Hepatocyte (in vitro differentiated cells): ENCODE results near the gene TBC1D24. TPM values are rescaled to one million over a fixed set of nuclear protein-coding genes. Genes with fewer than 3 reads are reported as not detected.
"Not testable (repeated sequence)": the region's sequence is repeated elsewhere in the genome, so short reads cannot be mapped to it uniquely, and the experiment has no call there.

Source experiments
- DNase-seq: peaks from one replicate; pipeline ENCODE4 v3.0.0-alpha.2; 2016; ENCODE audit warnings: low spot score
- H2AFZ ChIP-seq: fragments of 200-600 bp; sonication (generic); 2 replicates; pipeline ENCODE4 v1.6.0; 2016; ENCODE audit warnings: antibody characterized with exemption, mild to moderate bottlenecking
- H3K27ac ChIP-seq: fragments of 200-600 bp; sonication (generic); 2 replicates; pipeline ENCODE4 v1.5.1; 2016; ENCODE audit warnings: mild to moderate bottlenecking
- H3K27me3 ChIP-seq: fragments of 200-600 bp; sonication (generic); 2 replicates; pipeline ENCODE4 v1.6.1; 2016
- H3K36me3 ChIP-seq: fragments of 200-600 bp; sonication (generic); replicated peaks from 2 replicates; pipeline ENCODE4 v1.5.1; 2016; ENCODE audit warnings: low read depth; ENCODE audit not compliant: insufficient read depth
- H3K4me1 ChIP-seq: fragments of 200-600 bp; sonication (generic); 2 replicates; pipeline ENCODE4 v1.5.1; 2016; ENCODE audit warnings: mild to moderate bottlenecking, moderate library complexity; ENCODE audit not compliant: insufficient read depth
- H3K4me2 ChIP-seq: fragments of 200-600 bp; sonication (generic); 2 replicates; pipeline ENCODE4 v1.6.0; 2016
- H3K4me3 ChIP-seq: fragments of 200-600 bp; sonication (generic); 2 replicates; pipeline ENCODE4 v1.5.1; 2016; ENCODE audit warnings: mild to moderate bottlenecking
- H3K79me2 ChIP-seq: fragments of 200-600 bp; sonication (generic); 2 replicates; pipeline ENCODE4 v1.6.0; 2017; ENCODE audit warnings: mild to moderate bottlenecking
- H3K9me2 ChIP-seq: fragments of 200-600 bp; sonication (generic); replicated peaks from 2 replicates; pipeline ENCODE4 v1.6.0; 2017; ENCODE audit warnings: mild to moderate bottlenecking; ENCODE audit not compliant: insufficient read depth
- H3K9me3 ChIP-seq: fragments of 200-600 bp; sonication (generic); 2 replicates; pipeline ENCODE4 v1.5.1; 2016; ENCODE audit warnings: low read depth, mild to moderate bottlenecking
- H4K20me1 ChIP-seq: fragments of 200-600 bp; sonication (generic); 2 replicates; pipeline ENCODE4 v1.6.0; 2016; ENCODE audit warnings: mild to moderate bottlenecking; ENCODE audit not compliant: insufficient read depth, poor library complexity, severe bottlenecking
- EZH2 ChIP-seq: fragments of 200-600 bp; sonication (generic); IDR thresholded peaks from 2 replicates; pipeline ENCODE4 v1.6.1; 2016; ENCODE audit warnings: antibody characterized with exemption, mild to moderate bottlenecking, borderline replicate concordance
- EZH2phosphoT487 ChIP-seq: fragments of 200-600 bp; sonication (generic); IDR thresholded peaks from one replicate; pipeline ENCODE4 v1.6.1; 2018; ENCODE audit warnings: antibody characterized with exemption, mild to moderate bottlenecking, low read depth, moderate library complexity; ENCODE audit not compliant: unreplicated experiment, severe bottlenecking
- WGBS: methylation state at CpG from one replicate; pipeline ENCODE4 v1.1.6; 2016; ENCODE audit warnings: low lambda C conversion rate; ENCODE audit errors: missing lambda C conversion rate; 5-methylcytosine and 5-hydroxymethylcytosine counted together
- polyA plus RNA-seq: library from polyadenylated mRNA; unstranded; fragments of >200 nt; fragmentation: Nextera tagmentation; extraction: Ambion mirVana; gene quantifications from 2 replicates; pipeline ENCODE4 v1.2.1, GENCODE V29; 2016
- total RNA-seq: library from RNA; depleted of rRNA; stranded (reverse); fragments of >200 nt; gene quantifications from 2 replicates; pipeline ENCODE4 v1.2.3, GENCODE V29; 2014
- TF ChIP-seq, protein P1 (sequence below): fragments of 200-600 bp; sonication (generic); IDR thresholded peaks from 2 replicates; pipeline ENCODE4 v1.5.1; 2016; ENCODE audit warnings: antibody characterized with exemption, mild to moderate bottlenecking; ENCODE audit not compliant: poor library complexity

The TBC1D24 gene
- total and polyA plus RNA-seq, 2 experiments from 2014 or later: 8.3 to 13.6 TPM

DNA sequence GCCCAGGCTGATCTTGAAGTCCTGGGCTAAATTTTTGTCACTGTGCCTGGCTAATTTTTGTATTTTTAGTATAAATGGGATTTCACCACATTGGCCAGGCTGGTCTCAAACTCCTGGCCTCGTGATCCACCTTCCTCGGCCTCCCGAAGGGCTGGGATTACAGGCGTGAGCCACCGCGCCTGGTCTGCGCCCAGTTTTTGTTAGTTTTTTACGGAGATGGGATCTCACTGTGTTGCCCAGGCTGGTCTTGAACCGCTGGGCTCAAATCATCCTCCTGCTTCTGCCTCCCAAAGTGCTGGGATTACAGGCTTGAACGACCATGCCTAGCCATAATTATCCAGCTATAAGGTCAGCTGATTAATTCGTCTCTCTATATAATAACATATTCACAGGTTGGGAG is 59.0 kb downstream of the TBC1D24 start:
- Histone ChIP-seq H3K9me3 (no peaks in the 10 kb centered on the region), H3K4me1 (peaks cover 6% of the 10 kb centered on the region), H2AFZ (no peak overlapping the region), H3K36me3 (no peaks in the 10 kb centered on the region), H4K20me1 (peaks cover 4% of the 10 kb centered on the region), H3K27ac (no peak overlapping the region), H3K4me3 (no peak overlapping the region), H3K79me2 (peaks cover 4% of the 10 kb centered on the region), H3K4me2 (no peak overlapping the region), H3K9me2 (no peaks in the 10 kb centered on the region), H3K27me3 (no peaks in the 10 kb centered on the region)
- TF ChIP-seq EZH2phosphoT487 (no peak), EZH2 (no peak)
- TF ChIP-seq, protein P1, sequence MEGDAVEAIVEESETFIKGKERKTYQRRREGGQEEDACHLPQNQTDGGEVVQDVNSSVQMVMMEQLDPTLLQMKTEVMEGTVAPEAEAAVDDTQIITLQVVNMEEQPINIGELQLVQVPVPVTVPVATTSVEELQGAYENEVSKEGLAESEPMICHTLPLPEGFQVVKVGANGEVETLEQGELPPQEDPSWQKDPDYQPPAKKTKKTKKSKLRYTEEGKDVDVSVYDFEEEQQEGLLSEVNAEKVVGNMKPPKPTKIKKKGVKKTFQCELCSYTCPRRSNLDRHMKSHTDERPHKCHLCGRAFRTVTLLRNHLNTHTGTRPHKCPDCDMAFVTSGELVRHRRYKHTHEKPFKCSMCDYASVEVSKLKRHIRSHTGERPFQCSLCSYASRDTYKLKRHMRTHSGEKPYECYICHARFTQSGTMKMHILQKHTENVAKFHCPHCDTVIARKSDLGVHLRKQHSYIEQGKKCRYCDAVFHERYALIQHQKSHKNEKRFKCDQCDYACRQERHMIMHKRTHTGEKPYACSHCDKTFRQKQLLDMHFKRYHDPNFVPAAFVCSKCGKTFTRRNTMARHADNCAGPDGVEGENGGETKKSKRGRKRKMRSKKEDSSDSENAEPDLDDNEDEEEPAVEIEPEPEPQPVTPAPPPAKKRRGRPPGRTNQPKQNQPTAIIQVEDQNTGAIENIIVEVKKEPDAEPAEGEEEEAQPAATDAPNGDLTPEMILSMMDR: no peak
- WGBS: 95% methylated on average over 11 of the region's 11 CpGs
- no peak for DNase-seq

DNA sequence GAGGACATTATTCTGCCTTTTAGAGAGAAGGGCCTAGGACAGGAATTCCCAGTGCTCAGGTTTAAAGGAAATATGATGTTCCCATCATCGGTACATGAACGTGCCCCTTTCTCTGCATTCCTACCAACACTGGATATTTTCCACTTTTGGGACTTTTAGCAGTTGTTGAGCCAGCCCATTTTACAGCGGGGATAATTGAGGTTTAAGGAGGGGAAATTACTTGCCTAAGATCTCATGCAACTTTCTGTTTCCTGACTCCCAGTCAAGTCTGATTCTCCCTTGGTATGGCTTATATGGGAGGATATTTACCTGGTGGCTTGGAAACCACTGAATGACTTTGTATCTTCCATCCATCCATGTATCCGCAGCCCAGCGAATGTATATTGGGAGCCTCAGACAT is 59.4 kb downstream of the TBC1D24 start:
- peaks cover 10% of the 10 kb centered on the region for H3K4me1 ChIP-seq
- H3K27me3 ChIP-seq, H3K4me2 ChIP-seq, H3K9me3 ChIP-seq, H3K9me2 ChIP-seq, H2AFZ ChIP-seq, DNase-seq, H3K36me3 ChIP-seq, H3K27ac ChIP-seq, H3K79me2 ChIP-seq, H3K4me3 ChIP-seq, H4K20me1 ChIP-seq: not testable (repeated sequence)
- 93% methylated on average over 5 of the region's 5 CpGs for WGBS

DNA sequence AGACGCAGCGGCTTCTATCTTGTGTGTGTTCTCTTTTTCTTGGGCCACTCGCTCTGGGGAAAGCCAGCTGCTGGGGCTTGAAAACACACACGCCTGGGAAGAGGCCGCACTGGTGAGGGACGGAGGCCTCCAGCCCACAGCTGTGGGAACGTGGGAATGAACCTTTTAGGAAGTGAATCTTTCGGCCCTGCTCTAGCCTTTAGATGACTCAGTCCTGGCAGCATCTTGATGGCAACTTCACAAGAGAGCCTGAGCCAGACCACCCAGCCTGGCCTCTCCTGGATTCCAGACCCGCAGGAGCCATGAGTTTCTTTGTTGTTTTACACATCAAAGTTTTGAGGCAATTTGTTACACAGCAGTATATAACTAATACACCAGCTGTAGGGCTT is 60.7 kb downstream of the TBC1D24 start:
- Histone ChIP-seq H3K9me2 (no peaks in the 10 kb centered on the region), H3K4me2 (no peak overlapping the region), H3K79me2 (peaks cover 21% of the 10 kb centered on the region), H2AFZ (no peak overlapping the region), H3K27me3 (no peaks in the 10 kb centered on the region), H4K20me1 (peaks cover 21% of the 10 kb centered on the region), H3K9me3 (no peaks in the 10 kb centered on the region), H3K4me3 (no peak overlapping the region), H3K4me1 (peaks cover 14% of the 10 kb centered on the region), H3K27ac (no peak overlapping the region), H3K36me3 (no peaks in the 10 kb centered on the region)
- TF ChIP-seq EZH2 (no peak), EZH2phosphoT487 (no peak)
- TF ChIP-seq, protein P1: no peak
- WGBS: 78% methylated on average over 9 of the region's 9 CpGs
- peak; percentile 40 for DNase-seq

DNA sequence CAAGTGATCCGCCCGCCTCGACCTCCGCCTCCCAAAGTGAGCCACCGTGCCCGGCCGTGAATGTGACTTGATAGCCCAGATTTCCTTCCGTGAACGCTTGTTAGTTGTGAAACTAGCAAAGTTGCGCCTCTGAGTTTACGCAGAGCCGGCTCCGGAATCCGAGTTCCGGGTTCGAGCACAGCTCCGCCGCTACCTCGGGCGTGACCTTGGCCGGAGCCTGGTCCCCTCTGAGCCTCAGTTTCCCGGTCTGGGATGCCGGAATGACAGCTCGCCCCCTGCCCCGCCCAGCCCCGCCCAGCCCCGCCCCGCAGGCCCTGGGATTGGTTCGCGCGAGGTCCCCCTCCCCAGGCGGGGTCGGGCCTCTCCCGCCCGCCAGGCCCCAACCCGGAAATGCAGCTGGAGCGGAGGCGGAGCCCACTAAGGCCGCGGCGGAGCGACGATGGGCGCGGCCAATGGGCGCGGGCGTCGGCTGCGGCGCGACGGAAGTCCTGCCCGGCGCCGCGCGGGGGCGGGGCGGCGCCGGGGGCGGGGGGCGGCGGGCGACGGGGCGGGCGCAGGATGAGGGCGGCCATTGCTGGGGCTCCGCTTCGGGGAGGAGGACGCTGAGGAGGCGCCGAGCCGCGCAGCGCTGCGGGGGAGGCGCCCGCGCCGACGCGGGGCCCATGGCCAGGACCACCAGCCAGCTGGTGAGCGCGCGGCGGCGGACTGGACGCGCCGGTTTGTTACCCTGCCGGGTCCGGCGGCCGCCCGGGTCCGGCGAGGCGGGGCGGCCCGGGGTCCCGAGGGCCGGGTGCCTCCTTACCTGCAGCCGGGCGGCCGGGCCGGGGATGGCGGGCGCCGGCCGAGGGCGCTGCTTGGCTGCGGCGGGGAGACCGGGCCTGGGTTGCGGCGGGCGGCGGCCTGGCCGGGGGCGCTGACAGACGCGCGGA is 62.8 kb downstream of the TBC1D24 start, which contains the start of gene PDPK1:
Gene PDPK1, plus strand, starts transcription at position 571 of the 929 bp plus-strand sequence. Its CDS starts 92 bp downstream, at position 663.
- Histone ChIP-seq H3K79me2 (peaks cover 37% of the 10 kb centered on the region), H2AFZ (peak within 1 kb of the TSS; percentile 29), H3K27me3 (no peaks in the 10 kb centered on the region), H3K4me1 (peaks cover 12% of the 10 kb centered on the region), H3K4me3 (peak within 1 kb of the TSS; percentile 77), H4K20me1 (peaks cover 31% of the 10 kb centered on the region), H3K4me2 (peak within 1 kb of the TSS; percentile 91), H3K9me3 (no peaks in the 10 kb centered on the region), H3K36me3 (no peaks in the 10 kb centered on the region), H3K27ac (peak within 1 kb of the TSS; percentile 88), H3K9me2 (no peaks in the 10 kb centered on the region)
- TF ChIP-seq, protein P1: no peak
- TF ChIP-seq EZH2 (no peak), EZH2phosphoT487 (no peak)
- 2% methylated on average over 23 of the region's 126 CpGs for WGBS
- DNase-seq: peak; percentile 98

DNA sequence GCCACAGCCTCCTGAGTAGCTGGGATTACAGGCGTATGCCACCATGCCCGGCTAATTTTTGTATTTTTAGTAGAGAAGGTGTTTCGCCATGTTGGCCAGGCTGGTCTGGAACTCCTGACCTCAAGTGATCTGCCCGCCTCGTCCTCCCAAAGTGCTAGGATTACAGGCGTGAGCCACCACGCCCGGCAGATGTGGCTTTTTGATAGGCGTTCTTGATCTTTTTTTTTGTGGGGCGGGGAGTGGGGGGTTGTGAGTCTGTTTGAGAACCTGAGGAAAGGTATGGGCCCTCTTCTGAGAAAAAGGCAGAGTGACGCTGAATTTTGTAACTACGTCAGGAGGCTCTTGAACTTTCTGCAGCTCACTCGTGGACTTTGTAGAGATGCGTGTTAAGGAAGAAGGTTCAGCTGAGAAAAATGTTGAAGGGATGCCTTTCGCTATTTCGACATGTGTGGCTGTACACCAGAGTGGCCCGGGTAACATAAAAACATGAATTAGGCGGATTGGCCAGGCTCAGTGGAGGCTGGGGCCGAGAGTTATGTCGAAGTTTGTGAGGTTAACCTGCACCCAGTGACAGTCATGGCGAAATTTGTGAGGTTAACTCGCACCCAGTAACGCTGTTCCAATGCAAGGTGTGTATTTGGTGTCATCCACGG is 64.4 kb downstream of the TBC1D24 start:
- Histone ChIP-seq H4K20me1 (peaks cover 36% of the 10 kb centered on the region), H3K79me2 (peaks cover 46% of the 10 kb centered on the region), H3K4me1 (peaks cover 12% of the 10 kb centered on the region), H3K4me2 (peak overlapping the region; percentile 91)
- not testable (repeated sequence) for H3K9me2 ChIP-seq, H3K27ac ChIP-seq, H2AFZ ChIP-seq, H3K9me3 ChIP-seq, H3K27me3 ChIP-seq, H3K4me3 ChIP-seq, H3K36me3 ChIP-seq, DNase-seq
- 90% methylated on average over 24 of the region's 24 CpGs for WGBS
